ENCODE data around the gene CD209.

- no peak for TF ChIP-seq CTCF (IDR thresholded peaks at IDR 0.05; ENCODE audit: borderline replicate concordance, extremely low read depth, low read length, poor library complexity, severe bottlenecking)
- TF ChIP-seq EZH2 (IDR thresholded peaks at IDR 0.05; ENCODE audit: borderline replicate concordance, low read depth, low read length, severe bottlenecking): no peak
Observed at GRCh38 chr19:7769171-7769570, 21.8 kb upstream of the CD209 start.
